Inflammatory macrophage (primary cell): ENCODE measurements around the gene CYLD.

Experiments
- DNase-seq, 2 donors: peaks; one replicate each; pipeline ENCODE4 v3.0.0-alpha.2; 2020 to 2022

CYLD gene

DNA sequence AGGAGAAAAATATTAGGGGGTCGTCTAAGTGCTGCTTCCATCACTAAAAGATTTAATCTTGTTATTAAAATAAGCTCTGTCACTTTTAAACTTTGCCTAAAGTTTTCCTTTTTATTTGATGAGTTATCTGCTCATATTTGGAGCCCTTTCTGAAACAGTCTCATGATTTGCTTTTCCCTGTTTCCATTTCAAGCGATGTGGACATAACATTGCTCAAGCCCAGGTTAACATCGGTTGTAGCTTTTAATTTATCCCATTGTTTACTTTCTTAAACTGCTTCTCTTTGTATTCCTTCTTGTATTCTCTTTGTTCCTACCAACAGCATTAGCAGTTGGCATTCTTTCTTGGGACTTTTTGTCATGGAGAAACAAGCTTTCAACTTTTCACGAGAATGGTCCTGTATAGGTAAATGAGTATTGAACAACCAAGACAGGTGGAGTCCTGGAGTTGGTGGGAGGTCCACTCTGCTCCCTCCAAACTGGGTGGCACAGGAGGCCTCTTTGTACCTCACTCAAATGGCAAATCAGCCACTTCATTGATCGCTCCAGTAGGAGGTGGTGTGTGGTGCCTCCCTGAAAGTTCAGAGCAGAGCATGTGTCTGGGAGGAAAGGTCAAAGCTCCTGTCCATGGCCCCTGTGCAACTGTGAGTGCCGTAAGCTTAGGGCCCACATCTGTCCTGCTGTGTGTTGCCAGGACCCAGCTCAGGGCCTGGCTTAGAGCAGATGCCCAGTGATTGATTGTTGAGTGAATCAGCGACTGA, 107.0 kb downstream of the CYLD start:
- no peak for DNase-seq
